T-helper 2 cell treated with Interferon-gamma antibody and Interleukin-4, amounts not matched to agents 100 ng/mL and 5 ng/mL, for 36 hours (primary cell): ENCODE data around the gene AXDND1. TPM values are rescaled to one million over a fixed set of nuclear protein-coding genes. Genes with fewer than 3 reads are reported as not detected.
"Not testable (repeated sequence)": the region's sequence is repeated elsewhere in the genome, so short reads cannot be mapped to it uniquely, and the experiment has no call there.

ENCODE experiments used
- intact Hi-C: fragments of 100-400 bp; cut with micrococcal nuclease; formaldehyde crosslinking; loops from one replicate; pipeline ENCODE4 v1.15.1; 2023
- total RNA-seq: library from RNA; stranded (reverse); gene quantifications from 2 replicates; pipeline ENCODE4 v1.2.3, GENCODE V29; 2022

AXDND1 gene
- total RNA-seq = not detected in 2 replicates

DNA sequence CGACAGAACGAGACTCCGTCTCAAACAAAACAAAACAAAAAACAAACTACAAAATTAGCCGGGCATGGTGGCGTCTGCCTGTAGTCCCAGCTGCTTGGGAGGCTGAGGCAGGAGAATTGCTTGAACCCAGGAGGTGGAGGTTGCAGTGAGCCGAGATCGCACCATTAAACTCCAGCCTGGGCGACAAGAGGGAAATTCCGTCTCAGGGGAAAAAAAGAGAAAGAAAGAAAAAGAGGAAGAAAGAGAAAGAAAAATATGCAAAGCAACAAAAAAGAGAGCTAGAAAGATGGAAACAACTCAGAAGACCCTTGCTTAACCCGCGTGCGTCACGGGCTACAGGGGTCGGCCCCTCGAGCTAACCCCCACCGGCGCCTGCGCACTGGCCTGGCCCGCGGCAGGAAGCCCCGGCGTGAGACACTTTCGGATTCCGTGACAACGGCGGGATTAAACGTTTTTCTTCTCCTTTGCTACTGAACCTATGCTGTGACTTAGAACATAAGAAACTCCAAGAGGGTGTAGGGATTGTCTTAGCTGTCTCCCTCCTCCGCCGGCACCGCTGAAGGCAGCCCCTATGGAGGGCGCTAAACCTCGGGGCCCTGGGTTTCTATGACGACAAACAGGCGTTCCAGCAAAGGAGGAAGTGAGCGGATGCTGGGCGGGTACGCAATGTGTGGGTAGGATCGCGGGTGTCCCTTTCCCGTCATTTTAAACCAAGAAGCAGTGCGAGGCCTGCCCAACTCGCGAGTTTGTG, at the start of gene AXDND1:
Gene AXDND1, plus strand, starts transcription at position 630 of the 751 bp plus-strand sequence. CDS start 539 bp downstream, outside the sequence.
- intact Hi-C loops = loop anchor here (1.0 to 5.0 kb wide), 11 partner anchors 66 to 823 kb away; partner anchors contain the start of genes ABL2, CEP350, RALGPS2 and SOAT1

GRCh38 chr1:179318491-179318890, 47.3 kb upstream of the AXDND1 start:
- intact Hi-C loops = no loop called here

- intact Hi-C loops = no loop called here
Measured at GRCh38 chr1:179321533-179322216, 44.1 kb upstream of the AXDND1 start.

DNA sequence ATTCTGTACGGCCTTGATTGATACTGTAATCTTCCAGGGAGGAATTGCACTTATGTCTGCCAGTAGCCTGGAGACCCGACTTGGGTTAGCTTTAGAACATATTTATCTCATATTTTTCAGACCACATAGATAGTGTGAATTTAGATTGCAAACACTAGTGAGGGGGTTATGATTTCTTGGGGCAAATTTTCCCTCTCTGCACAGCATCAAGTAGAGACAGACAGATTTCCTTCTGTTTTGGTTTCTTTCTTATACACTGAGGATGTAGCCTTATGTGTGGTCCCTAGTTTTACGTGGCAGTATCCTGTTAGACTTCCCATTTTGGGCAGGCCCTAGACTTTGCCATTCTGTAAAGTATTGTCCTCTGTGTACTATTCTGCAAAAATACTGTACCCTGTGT, 43.2 kb upstream of the AXDND1 start:
- intact Hi-C loops = no loop called here

- intact Hi-C loops = no loop called here
Measured at GRCh38 chr1:179323436-179323835, 42.3 kb upstream of the AXDND1 start.

DNA sequence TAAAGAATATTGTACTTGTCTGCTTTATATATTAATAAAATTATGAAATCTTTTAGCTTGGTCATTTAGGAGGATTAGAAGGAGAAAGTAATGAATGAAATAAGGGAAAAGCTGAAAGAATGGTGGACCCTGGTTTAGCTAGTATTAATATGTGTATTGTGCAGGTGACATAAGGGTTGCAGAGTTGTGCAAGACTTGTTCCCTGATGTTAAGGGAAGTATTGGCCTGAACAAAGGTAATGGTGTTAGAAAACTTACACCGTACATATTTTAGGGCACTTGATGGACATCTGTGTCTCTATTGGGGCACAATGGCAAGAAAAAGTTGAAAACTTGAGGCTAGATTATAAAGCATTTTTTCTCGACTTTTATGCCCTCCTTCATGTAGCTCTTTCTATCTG, 39.9 kb upstream of the AXDND1 start:
- intact Hi-C loops = no loop called here

GRCh38 chr1:179326746-179327145, 39.0 kb upstream of the AXDND1 start:
- intact Hi-C loops = no loop called here

DNA sequence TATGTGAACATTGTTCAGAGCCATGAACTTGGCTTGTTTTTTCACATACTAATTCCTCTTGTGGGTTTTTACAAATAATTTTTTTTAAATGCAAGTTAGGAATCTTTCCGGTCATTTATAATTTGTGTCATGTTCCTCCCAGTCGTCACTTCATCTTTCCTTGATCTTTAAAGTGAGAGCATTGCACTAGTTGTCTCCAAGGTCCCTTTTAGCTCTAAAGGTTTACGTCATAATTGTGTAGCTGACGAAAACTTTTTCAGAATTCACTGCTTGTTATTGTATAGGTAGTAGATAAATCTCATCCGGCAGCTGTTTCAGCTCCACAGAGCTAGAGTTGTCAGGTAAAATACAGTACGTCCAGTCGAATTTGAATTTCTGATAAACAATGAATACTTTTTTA, 38.6 kb upstream of the AXDND1 start:
- intact Hi-C loops = no loop called here

DNA sequence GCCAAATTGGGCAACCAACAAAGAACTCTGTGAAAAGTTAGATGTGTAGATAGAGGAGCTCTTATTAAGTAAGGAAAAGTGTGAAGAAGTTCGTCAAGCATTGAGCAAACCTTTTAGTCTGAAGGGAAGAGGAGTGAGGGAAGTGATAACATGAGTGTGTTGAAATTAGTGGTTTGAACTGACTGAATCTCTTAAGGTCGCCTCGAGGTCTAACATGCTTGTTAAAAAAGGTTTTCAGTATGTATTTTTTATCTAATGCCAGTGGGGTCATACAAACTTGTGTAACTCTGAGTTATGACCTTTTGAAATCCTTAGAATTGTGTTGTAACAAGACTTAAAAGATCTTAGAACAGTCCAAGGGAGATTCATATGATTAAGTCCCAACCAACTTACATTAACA, 38.1 kb upstream of the AXDND1 start:
- intact Hi-C loops = no loop called here

DNA sequence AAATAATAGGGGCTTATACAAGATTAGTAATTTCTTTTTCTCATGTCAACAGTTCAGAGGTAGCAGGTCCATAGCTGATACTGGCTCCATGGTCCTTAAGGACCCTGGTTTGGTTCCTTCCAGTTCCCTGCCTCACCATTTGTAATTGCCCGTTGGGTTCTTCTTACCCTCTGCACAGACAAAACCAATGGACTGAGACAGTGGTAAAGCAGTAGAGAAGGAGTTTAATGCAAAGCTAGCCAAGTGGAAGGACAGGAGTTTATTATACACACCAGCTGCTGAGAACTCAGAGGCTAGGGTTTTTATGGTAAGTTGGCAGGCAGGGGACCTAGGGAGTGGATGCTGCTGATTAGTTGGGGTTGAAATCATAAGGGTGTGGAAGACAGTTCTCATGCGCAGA, 35.9 kb upstream of the AXDND1 start:
- intact Hi-C loops = no loop called here

DNA sequence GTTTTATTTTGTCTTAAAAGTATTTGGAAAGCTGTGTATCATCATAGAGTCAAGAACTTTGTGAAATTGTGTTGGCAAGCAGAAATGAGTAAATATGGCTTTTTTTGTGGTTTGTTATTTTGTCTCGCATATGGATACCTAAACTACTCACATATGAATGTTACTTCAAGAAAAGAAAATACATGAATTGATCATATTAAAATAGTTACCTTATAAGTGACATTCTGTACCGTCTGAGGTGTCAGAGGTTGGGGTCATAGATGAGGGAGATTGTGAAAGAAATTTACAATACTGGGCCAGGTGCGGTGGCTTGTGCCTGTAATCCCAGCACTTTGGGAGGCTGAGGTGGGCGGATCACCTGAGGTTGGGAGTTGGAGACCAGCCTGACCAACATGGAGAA, 31.3 kb upstream of the AXDND1 start:
- intact Hi-C loops = no loop called here

- intact Hi-C loops = no loop called here
Measured at GRCh38 chr1:179337288-179337687, 28.5 kb upstream of the AXDND1 start.

DNA sequence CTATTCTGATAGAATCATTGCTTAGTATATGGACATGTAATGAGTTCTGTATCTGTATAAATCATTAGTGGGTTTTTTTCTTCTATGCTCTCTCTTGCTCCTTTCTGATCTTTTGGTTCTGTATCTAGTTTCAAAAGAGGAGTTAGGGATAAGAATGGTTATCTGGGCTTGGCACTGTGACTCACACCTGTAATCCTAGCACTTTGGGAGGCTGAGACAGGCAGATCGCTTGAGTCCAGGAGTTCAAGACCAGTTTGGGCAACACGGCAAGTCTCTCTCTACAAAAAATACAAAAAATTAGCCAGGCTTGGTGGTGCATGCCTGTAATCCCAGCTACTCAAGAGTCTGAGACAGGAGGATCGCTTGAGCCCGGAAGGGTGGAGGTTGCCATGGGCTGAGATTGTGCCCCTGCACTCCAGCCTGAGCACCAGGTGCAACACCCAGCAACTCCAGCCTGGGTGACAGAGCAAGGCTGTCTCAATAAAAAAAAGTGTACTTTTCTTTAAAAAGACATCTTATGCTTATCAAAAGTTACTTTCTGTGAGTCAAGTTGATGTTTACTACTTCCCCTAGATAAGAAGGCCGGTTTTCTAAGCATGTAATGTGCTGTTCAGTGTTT, 27.7 kb upstream of the AXDND1 start:
- intact Hi-C loops = no loop called here

GRCh38 chr1:179340918-179341317, 24.9 kb upstream of the AXDND1 start:
- intact Hi-C loops = no loop called here

- intact Hi-C loops = no loop called here
Measured at GRCh38 chr1:179341943-179342547, 23.7 kb upstream of the AXDND1 start.

DNA sequence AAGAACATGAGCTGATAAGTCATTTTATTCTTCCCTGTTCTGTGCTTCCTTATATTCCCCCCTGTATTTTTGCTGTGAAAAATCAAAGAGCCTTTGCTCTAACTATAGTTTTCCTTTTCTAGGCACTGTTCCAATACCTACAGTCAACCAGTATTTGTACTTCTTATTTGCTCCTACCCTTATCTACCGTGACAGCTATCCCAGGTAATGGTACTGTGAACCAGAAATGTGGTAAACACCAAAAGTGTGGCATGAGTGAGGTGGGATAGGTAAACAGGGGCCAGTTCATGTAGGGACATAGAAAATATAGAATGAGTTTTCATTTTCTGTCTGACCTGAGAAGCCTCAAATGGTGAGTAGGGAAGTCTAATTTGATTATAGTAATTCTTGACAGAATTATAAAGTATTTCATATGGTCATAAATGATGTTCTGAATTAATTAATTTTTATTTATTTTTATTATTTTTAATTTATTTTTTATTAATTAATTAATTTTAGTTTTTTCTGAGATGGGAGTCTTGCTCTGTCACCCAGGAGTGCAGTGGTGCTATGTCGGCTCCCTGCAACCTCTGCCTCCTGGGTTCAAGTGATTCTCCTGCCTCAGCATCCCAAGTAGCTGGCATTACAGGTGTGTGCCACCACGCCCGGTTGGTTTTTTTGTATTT, 22.9 kb upstream of the AXDND1 start:
- intact Hi-C loops = no loop called here

- intact Hi-C loops = no loop called here
Measured at GRCh38 chr1:179351281-179351680, 14.5 kb upstream of the AXDND1 start.

DNA sequence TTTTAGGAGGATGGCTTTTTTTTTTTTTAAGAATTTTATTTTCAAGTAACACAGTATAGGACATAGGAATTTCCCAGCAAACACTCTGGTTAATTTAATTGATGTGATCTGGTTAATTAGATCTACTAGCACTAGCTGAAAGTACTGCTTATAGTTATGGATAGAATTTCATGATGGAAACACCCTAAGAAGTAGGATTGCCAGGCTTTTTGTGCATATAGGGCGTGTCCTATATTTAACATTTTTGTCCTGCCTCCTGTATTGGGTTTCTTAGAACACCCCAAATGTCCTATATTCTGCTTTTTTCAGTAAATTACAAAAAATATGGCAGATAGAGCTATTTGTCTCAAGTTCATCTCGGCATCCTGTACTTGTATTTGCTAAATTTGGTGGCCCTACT, 13.5 kb upstream of the AXDND1 start:
- intact Hi-C loops = no loop called here

DNA sequence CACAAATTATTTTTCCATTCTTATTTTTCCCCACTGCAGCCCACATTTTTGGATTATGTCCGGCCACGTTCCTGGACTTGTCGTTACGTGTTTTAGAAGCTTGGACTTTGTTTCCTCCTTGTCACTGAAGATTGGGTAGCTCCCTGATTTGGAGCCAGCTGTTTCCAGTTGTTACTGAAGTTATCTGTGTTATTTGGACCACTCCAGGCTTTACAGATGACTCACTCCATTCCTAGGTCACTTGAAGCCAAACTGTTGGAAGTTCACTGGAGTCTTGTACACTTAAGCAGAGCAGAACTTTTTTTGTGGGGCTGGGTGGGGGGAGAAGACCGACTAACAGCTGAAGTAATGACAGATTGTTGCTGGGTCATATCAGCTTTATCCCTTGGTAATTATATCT, 12.2 kb upstream of the AXDND1 start:
- intact Hi-C loops = no loop called here

- intact Hi-C loops = not testable (repeated sequence)
Measured at GRCh38 chr1:179361631-179362030, 4.1 kb upstream of the AXDND1 start.

- intact Hi-C loops = loop anchor here (1.0 to 5.0 kb wide), 5 partner anchors 67 to 823 kb away; partner anchors contain the start of genes CEP350 and RALGPS2
Measured at GRCh38 chr1:179366093-179366800, 476 bp downstream of the AXDND1 start.
